ENCODE results near the gene FRAS1. TPM values are rescaled to one million over a fixed set of nuclear protein-coding genes. Genes with fewer than 3 reads are reported as not detected.
A peak's percentile ranks its signal among the peaks of the same experiment; 100 is the strongest.

The FRAS1 gene
- total RNA-seq, 1 donor from 2014 or later, result not detected

GRCh38 chr4:78058591-78059523 lies 1.7 kb downstream of the FRAS1 start:
- Mint-ChIP-seq H3K9me3 (no peaks in the 10 kb centered on the region), H3K27ac (no peak overlapping the region), H3K36me3 (ENCODE audit: low read depth) (no peaks in the 10 kb centered on the region), H3K4me3 (peak overlapping the region; percentile 93), H3K27me3 (peaks cover 43% of the 10 kb centered on the region), H3K4me1 (peaks cover 32% of the 10 kb centered on the region)
- no peak for ATAC-seq (ENCODE audit: low read depth)
- intact Hi-C loops (cut with micrococcal nuclease), result loop anchor here (2.0 to 10.0 kb wide), 3 partner anchors 556 to 878 kb away; partner anchors contain the start of gene PAQR3
- no peak for TF ChIP-seq CTCF (IDR thresholded peaks at IDR 0.05)
- ChIA-PET POLR2A (interaction anchor here (0.6 to 1.0 kb wide), 4 partner anchors 11 to 841 kb away, joined by 3 to 6 read pairs (median 3); no protein-coding TSS in a partner anchor), CTCF (interaction anchor here (0.8 to 1.3 kb wide), 4 partner anchors 13 to 24 kb away, joined by 3 read pairs; no protein-coding TSS in a partner anchor)
- DNase-seq, result no peak

GRCh38 chr4:78059524-78059889 lies 2.4 kb downstream of the FRAS1 start:
- peaks cover 45% of the 10 kb centered on the region for H3K27me3 Mint-ChIP-seq
- ATAC-seq (ENCODE audit: low read depth) (peak; percentile 33), DNase-seq (no peak)
- no peaks in the 10 kb centered on the region for H3K9me3 Mint-ChIP-seq
- POLR2A ChIA-PET, result interaction anchor here (0.6 to 1.0 kb wide), 4 partner anchors 10 to 841 kb away, joined by 3 to 6 read pairs (median 3); no protein-coding TSS in a partner anchor
- peaks cover 32% of the 10 kb centered on the region for H3K4me1 Mint-ChIP-seq
- H3K36me3 Mint-ChIP-seq (ENCODE audit: low read depth), result no peaks in the 10 kb centered on the region
- TF ChIP-seq CTCF (IDR thresholded peaks at IDR 0.05), result no peak
- peak overlapping the region; percentile 76 for H3K4me3 Mint-ChIP-seq
- peak overlapping the region; percentile 35 for H3K27ac Mint-ChIP-seq
- intact Hi-C loops (cut with micrococcal nuclease), result loop anchor here (2.0 to 10.0 kb wide), 3 partner anchors 555 to 878 kb away; partner anchors contain the start of gene PAQR3
- CTCF ChIA-PET, result interaction anchor here (0.8 to 1.3 kb wide), 4 partner anchors 13 to 25 kb away, joined by 3 read pairs; no protein-coding TSS in a partner anchor

GRCh38 chr4:78059938-78060337 lies 2.8 kb downstream of the FRAS1 start:
- CTCF ChIA-PET, result interaction anchor here (0.9 to 1.3 kb wide), 3 partner anchors 14 to 18 kb away, joined by 3 read pairs; no protein-coding TSS in a partner anchor
- intact Hi-C loops (cut with micrococcal nuclease), result loop anchor here (2.0 to 10.0 kb wide), 3 partner anchors 555 to 877 kb away; partner anchors contain the start of gene PAQR3
- Mint-ChIP-seq H3K27me3 (peaks cover 46% of the 10 kb centered on the region), H3K4me1 (peaks cover 32% of the 10 kb centered on the region), H3K9me3 (no peaks in the 10 kb centered on the region), H3K36me3 (ENCODE audit: low read depth) (no peaks in the 10 kb centered on the region), H3K4me3 (no peak overlapping the region), H3K27ac (no peak overlapping the region)
- TF ChIP-seq CTCF (IDR thresholded peaks at IDR 0.05), result no peak
- DNase-seq (no peak), ATAC-seq (ENCODE audit: low read depth) (no peak)
- POLR2A ChIA-PET, result interaction anchor here (0.6 to 0.7 kb wide), 3 partner anchors 10 to 840 kb away, joined by 3 to 6 read pairs (median 3); no protein-coding TSS in a partner anchor

- H3K4me3 Mint-ChIP-seq, result no peak overlapping the region
These were observed 4.9 kb downstream of the FRAS1 start for GRCh38 chr4:78061939-78062570.

More at GRCh38 chr4:78061939-78062570, 4.9 kb downstream of the FRAS1 start:
- no peak overlapping the region for H3K27ac Mint-ChIP-seq
- TF ChIP-seq CTCF (IDR thresholded peaks at IDR 0.05), result no peak
- ChIA-PET CTCF (no interaction called here), POLR2A (no interaction called here)
- ATAC-seq (ENCODE audit: low read depth) (no peak), DNase-seq (no peak)
- peaks cover 23% of the 10 kb centered on the region for H3K4me1 Mint-ChIP-seq
- H3K9me3 Mint-ChIP-seq, result no peaks in the 10 kb centered on the region
- no peaks in the 10 kb centered on the region for H3K36me3 Mint-ChIP-seq (ENCODE audit: low read depth)
- peaks cover 47% of the 10 kb centered on the region for H3K27me3 Mint-ChIP-seq
- intact Hi-C loops (cut with micrococcal nuclease), result no loop called here

Data from activated B cell treated with CpG ODN at 0.5 μM for 24 hours (primary cell).